Smooth muscle cell (in vitro differentiated cells): ENCODE data around the gene GOLGA6L7. TPM values are rescaled to one million over a fixed set of nuclear protein-coding genes. Genes with fewer than 3 reads are reported as not detected.
"Not testable (repeated sequence)": the region's sequence is repeated elsewhere in the genome, so short reads cannot be mapped to it uniquely, and the experiment has no call there.

Source experiments
- DNase-seq: peaks from one replicate; lab custom pipeline; 2025; ENCODE audit not compliant: unreplicated experiment; lab: John Stamatoyannopoulos, UW
- H2AFZ ChIP-seq: fragments of 200-600 bp; sonication (generic); 2 replicates; pipeline ENCODE4 v1.6.0; 2016; ENCODE audit warnings: antibody characterized with exemption, low read depth, mild to moderate bottlenecking
- H3F3A ChIP-seq: fragments of 200-600 bp; sonication (generic); 2 replicates; pipeline ENCODE4 v1.6.0; 2017; ENCODE audit warnings: antibody characterized with exemption, low read depth
- H3K27ac ChIP-seq: fragments of 200-600 bp; sonication (generic); 2 replicates; pipeline ENCODE4 v1.5.1; 2016; ENCODE audit warnings: low read depth, mild to moderate bottlenecking
- H3K27me3 ChIP-seq: fragments of 200-600 bp; sonication (generic); 2 replicates; pipeline ENCODE4 v1.6.1; 2016; ENCODE audit warnings: low read depth, mild to moderate bottlenecking
- H3K36me3 ChIP-seq: fragments of 200-600 bp; sonication (generic); 2 replicates; pipeline ENCODE4 v1.5.1; 2016; ENCODE audit warnings: low read depth
- H3K4me1 ChIP-seq: fragments of 200-600 bp; sonication (generic); 2 replicates; pipeline ENCODE4 v1.5.1; 2016; ENCODE audit warnings: low read depth
- H3K4me2 ChIP-seq: fragments of 200-600 bp; sonication (generic); 2 replicates; pipeline ENCODE4 v1.6.0; 2016; ENCODE audit warnings: mild to moderate bottlenecking
- H3K4me3 ChIP-seq: fragments of 200-600 bp; sonication (generic); 2 replicates; pipeline ENCODE4 v1.5.1; 2016; ENCODE audit warnings: mild to moderate bottlenecking
- H3K79me2 ChIP-seq: fragments of 200-600 bp; sonication (generic); 2 replicates; pipeline ENCODE4 v1.6.0; 2016; ENCODE audit warnings: low read depth, mild to moderate bottlenecking
- H3K9ac ChIP-seq: fragments of 200-600 bp; sonication (generic); 2 replicates; pipeline ENCODE4 v1.6.0; 2016; ENCODE audit warnings: low read depth
- H3K9me3 ChIP-seq: fragments of 200-600 bp; sonication (generic); replicated peaks from 2 replicates; pipeline ENCODE4 v1.5.1; 2016; ENCODE audit warnings: low read depth
- H4K20me1 ChIP-seq: fragments of 200-600 bp; sonication (generic); 2 replicates; pipeline ENCODE4 v1.6.0; 2016; ENCODE audit warnings: low read depth
- CTCF ChIP-seq: fragments of 200-600 bp; sonication (generic); IDR thresholded peaks from 2 replicates; pipeline ENCODE4 v1.5.1; 2017; ENCODE audit warnings: borderline replicate concordance, mild to moderate bottlenecking, antibody characterized with exemption; ENCODE audit not compliant: insufficient read depth, poor library complexity, severe bottlenecking
- WGBS: methylation state at CpG from one replicate; pipeline ENCODE4 v1.1.7; 2016; ENCODE audit warnings: low lambda C conversion rate; 5-methylcytosine and 5-hydroxymethylcytosine counted together
- polyA plus RNA-seq: library from polyadenylated mRNA; unstranded; fragments of >200 nt; fragmentation: Nextera tagmentation; extraction: Ambion mirVana; gene quantifications from 2 replicates; pipeline ENCODE4 v1.2.1, GENCODE V29; 2016
- total RNA-seq: library from RNA; depleted of rRNA; stranded (reverse); fragments of >200 nt; gene quantifications from 2 replicates; pipeline ENCODE4 v1.2.3, GENCODE V29; 2014

Gene GOLGA6L7
- total and polyA plus RNA-seq, 2 experiments from 2014 or later = not detected

GRCh38 chr15:28890711-28891495 is 42.5 kb upstream of the GOLGA6L7 start:
- Histone ChIP-seq H3K36me3 (no peaks in the 10 kb centered on the region), H3K9ac (no peak overlapping the region), H3K79me2 (no peaks in the 10 kb centered on the region), H4K20me1 (no peaks in the 10 kb centered on the region), H3K27me3 (peaks cover 9% of the 10 kb centered on the region), H3K27ac (no peak overlapping the region), H3K4me1 (peaks cover 13% of the 10 kb centered on the region), H3K4me3 (no peak overlapping the region), H3K9me3 (no peaks in the 10 kb centered on the region), H3F3A (no peaks in the 10 kb centered on the region), H2AFZ (no peak overlapping the region), H3K4me2 (no peak overlapping the region)
- 90% methylated on average over 15 of the region's 15 CpGs for WGBS
- no peak for TF ChIP-seq CTCF
- DNase-seq = no peak

- not testable (repeated sequence) for H3F3A ChIP-seq, H3K9me3 ChIP-seq, H3K4me3 ChIP-seq, DNase-seq, H3K36me3 ChIP-seq, H3K4me2 ChIP-seq, H4K20me1 ChIP-seq, H3K27ac ChIP-seq, H3K79me2 ChIP-seq, H2AFZ ChIP-seq, H3K9ac ChIP-seq
- Histone ChIP-seq H3K4me1 (peaks cover 14% of the 10 kb centered on the region), H3K27me3 (peaks cover 12% of the 10 kb centered on the region)
- 87% methylated on average over 4 of the region's 4 CpGs for WGBS
Measured at GRCh38 chr15:28890291-28890690, 41.8 kb upstream of the GOLGA6L7 start.

- H4K20me1 ChIP-seq, H3F3A ChIP-seq, DNase-seq, H3K4me2 ChIP-seq, H3K36me3 ChIP-seq, H3K9ac ChIP-seq, H3K4me3 ChIP-seq, H3K9me3 ChIP-seq, H3K27ac ChIP-seq, H3K79me2 ChIP-seq, H2AFZ ChIP-seq: not testable (repeated sequence)
- WGBS = 95% methylated on average over 6 of the region's 6 CpGs
- H3K27me3 ChIP-seq = peaks cover 16% of the 10 kb centered on the region
- H3K4me1 ChIP-seq = peaks cover 18% of the 10 kb centered on the region
Measured at GRCh38 chr15:28889871-28890270, 41.4 kb upstream of the GOLGA6L7 start.

GRCh38 chr15:28889346-28889745 is 40.9 kb upstream of the GOLGA6L7 start:
- H2AFZ ChIP-seq = no peak overlapping the region
- H3K9ac ChIP-seq = no peak overlapping the region
- WGBS = 100% methylated on average over 3 of the region's 3 CpGs

More at GRCh38 chr15:28889346-28889745, 40.9 kb upstream of the GOLGA6L7 start:
- no peak for TF ChIP-seq CTCF
- H3K27ac ChIP-seq = no peak overlapping the region
- DNase-seq = no peak
- no peaks in the 10 kb centered on the region for H3F3A ChIP-seq
- no peaks in the 10 kb centered on the region for H3K9me3 ChIP-seq
- no peaks in the 10 kb centered on the region for H3K79me2 ChIP-seq
- H3K4me3 ChIP-seq = no peak overlapping the region
- H3K36me3 ChIP-seq = no peaks in the 10 kb centered on the region
- no peaks in the 10 kb centered on the region for H4K20me1 ChIP-seq
- H3K4me1 ChIP-seq = peaks cover 21% of the 10 kb centered on the region
- no peak overlapping the region for H3K4me2 ChIP-seq
- peaks cover 18% of the 10 kb centered on the region for H3K27me3 ChIP-seq
